GM15510 (cell line): ENCODE results near the gene IRS1.

ENCODE experiments used
- POLR2A ChIP-seq: IDR thresholded peaks from 3 replicates; pipeline ENCODE4 v1.6.1; 2011; ENCODE audit warnings: borderline replicate concordance; ENCODE audit not compliant: insufficient read length; ENCODE audit errors: extremely low read depth

Gene IRS1

GRCh38 chr2:226705133-226705886, 94.3 kb downstream of the IRS1 start:
- TF ChIP-seq POLR2A = no peak

- no peak for TF ChIP-seq POLR2A
Observed at GRCh38 chr2:226703514-226703913, 96.1 kb downstream of the IRS1 start.

- TF ChIP-seq POLR2A = no peak
Observed at GRCh38 chr2:226702376-226702775, 97.2 kb downstream of the IRS1 start.

GRCh38 chr2:226701052-226701451, 98.6 kb downstream of the IRS1 start:
- no peak for TF ChIP-seq POLR2A

GRCh38 chr2:226699321-226699720, 100.3 kb downstream of the IRS1 start:
- TF ChIP-seq POLR2A = no peak

GRCh38 chr2:226698671-226699070, 100.9 kb downstream of the IRS1 start:
- TF ChIP-seq POLR2A = no peak

GRCh38 chr2:226694586-226695284, 104.9 kb downstream of the IRS1 start:
- no peak for TF ChIP-seq POLR2A

GRCh38 chr2:226694149-226694548, 105.5 kb downstream of the IRS1 start:
- TF ChIP-seq POLR2A = no peak

GRCh38 chr2:226693521-226693920, 106.1 kb downstream of the IRS1 start:
- TF ChIP-seq POLR2A = no peak

- TF ChIP-seq POLR2A = no peak
Observed at GRCh38 chr2:226692521-226693126, 107.0 kb downstream of the IRS1 start.

GRCh38 chr2:226691255-226691654, 108.4 kb downstream of the IRS1 start:
- TF ChIP-seq POLR2A = no peak

- TF ChIP-seq POLR2A = no peak
Observed at GRCh38 chr2:226690461-226691024, 109.1 kb downstream of the IRS1 start.

GRCh38 chr2:226687641-226688253, 111.9 kb downstream of the IRS1 start:
- no peak for TF ChIP-seq POLR2A

GRCh38 chr2:226684563-226684959, 115.1 kb downstream of the IRS1 start:
- no peak for TF ChIP-seq POLR2A

- no peak for TF ChIP-seq POLR2A
Observed at GRCh38 chr2:226683944-226684562, 115.6 kb downstream of the IRS1 start.

- no peak for TF ChIP-seq POLR2A
Observed at GRCh38 chr2:226683196-226683595, 116.4 kb downstream of the IRS1 start.
